Activated naive CD4-positive, alpha-beta T cell treated with anti-CD3 and anti-CD28 coated beads, Interleukin-2, amount 50 U/mL, for 72 hours (primary cell): ENCODE results near the gene ASTN2. TPM values are rescaled to one million over a fixed set of nuclear protein-coding genes. Genes with fewer than 3 reads are reported as not detected.
A peak's percentile ranks its signal among the peaks of the same experiment; 100 is the strongest.

Experiments
- ATAC-seq, 2 donors: fragments of 150-1000 bp; cut with Tn5 transposase; 2 replicates each; pipeline ENCODE4 v1.10.0; 2021; ENCODE audit warnings: mild to moderate bottlenecking in 2 of 2, moderate library complexity in 2 of 2
- DNase-seq, 2 donors: peaks; one replicate each; pipeline ENCODE4 v3.0.0; 2021 to 2022; ENCODE audit warnings: low spot score in 2 of 2
- H3K27ac Mint-ChIP-seq, 2 donors: one replicate each; pipeline ENCODE4 v1.8.0; 2022; ENCODE audit warnings: mild to moderate bottlenecking in 2 of 2, mixed read lengths in 2 of 2
- H3K36me3 Mint-ChIP-seq, 2 donors: one replicate each; pipeline ENCODE4 v1.8.0; 2022; ENCODE audit warnings: mixed read lengths in 2 of 2
- H3K9me3 Mint-ChIP-seq, 2 donors: one replicate each; pipeline ENCODE4 v1.8.0; 2022; ENCODE audit warnings: mixed read lengths in 2 of 2
- total RNA-seq, 2 donors: library from RNA; stranded (reverse); gene quantifications; one replicate each; pipeline ENCODE4 v1.2.3, GENCODE V29; 2022

ASTN2 gene
- total RNA-seq, 2 donors from 2014 or later, result 4.5 to 5.4 TPM

DNA sequence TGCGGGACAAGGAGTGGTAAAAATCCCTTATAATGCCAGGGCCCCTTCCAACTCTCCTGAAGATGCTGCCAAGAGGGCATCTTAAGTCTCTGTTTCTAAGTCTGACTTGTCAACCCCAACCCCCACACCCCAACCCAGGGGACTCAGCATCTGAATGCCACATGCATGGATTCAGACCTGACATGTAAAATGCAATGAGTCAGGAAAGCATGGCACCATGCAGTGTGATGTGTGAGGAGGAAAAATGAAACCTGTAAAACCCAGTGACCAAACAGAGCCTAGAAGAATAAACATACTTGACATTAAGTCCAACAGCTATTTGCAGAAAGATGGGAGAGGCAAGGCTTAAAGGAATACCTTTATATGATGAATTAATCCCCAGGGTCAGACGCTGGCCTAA, 112.4 kb downstream of the ASTN2 start:
- DNase-seq (no peak), ATAC-seq (no peak)
- Mint-ChIP-seq H3K36me3 (no peaks in the 10 kb centered on the region), H3K27ac (no peak overlapping the region), H3K9me3 (peaks cover 11 to 17% of the 10 kb centered on the region in 2 donors)

DNA sequence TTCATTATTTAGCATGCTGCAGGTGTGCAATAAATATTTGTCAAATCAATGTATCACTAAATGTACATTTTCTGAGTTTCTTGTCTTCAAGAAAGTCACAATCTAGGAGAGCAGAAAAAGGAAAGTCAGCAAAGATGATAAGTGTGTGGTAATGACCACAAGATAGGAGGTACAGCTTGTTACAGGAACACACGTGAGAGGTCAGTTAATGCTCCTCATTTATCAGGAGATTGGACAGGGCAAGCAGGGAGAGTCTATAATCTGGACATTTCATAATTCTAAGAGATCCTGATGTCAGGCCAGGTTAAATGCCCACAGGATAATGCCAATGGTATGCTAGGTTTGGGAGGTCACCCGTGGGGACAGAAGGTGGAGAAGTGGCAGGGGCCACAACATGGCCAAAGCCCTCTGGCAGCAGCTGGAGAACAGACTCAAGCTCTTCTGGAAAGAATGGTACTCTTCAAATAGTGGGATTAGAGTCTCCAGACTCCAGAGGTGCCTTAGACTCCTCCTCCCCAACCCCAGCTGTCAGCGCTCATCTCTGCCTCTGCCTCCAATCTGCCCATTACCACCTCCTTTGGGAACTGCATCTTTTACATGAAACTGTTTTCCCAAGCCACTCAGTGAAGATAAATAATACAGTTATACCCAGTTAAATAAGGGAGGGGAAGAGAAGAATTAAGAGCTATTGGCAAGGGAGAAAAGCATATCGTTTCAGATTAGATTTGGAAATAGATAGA, 114.3 kb downstream of the ASTN2 start:
- DNase-seq (no peak), ATAC-seq (no peak)
- peaks cover 14 to 20% of the 10 kb centered on the region in 2 donors for H3K9me3 Mint-ChIP-seq
- H3K36me3 Mint-ChIP-seq, result no peaks in the 10 kb centered on the region
- no peak overlapping the region for H3K27ac Mint-ChIP-seq

DNA sequence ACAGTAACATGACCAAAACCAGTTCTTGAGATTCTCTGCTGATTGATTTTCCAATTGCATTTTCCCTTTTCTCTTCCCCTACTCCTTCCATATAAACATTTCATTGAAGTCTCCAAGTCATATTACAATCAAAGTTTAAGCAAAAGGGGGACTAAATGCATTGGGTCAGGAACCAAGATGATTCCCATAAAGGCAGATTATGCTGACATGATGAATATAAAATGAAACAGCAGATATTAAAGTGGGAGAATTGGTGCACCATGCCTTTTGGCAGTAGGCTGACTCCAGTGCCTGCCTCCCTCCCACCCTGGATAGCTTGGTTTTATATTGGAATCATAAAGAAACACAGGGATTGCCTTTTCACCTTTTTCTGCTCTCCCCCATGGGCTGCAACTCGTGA, 118.4 kb downstream of the ASTN2 start:
- H3K27ac Mint-ChIP-seq, result no peak overlapping the region
- no peak for DNase-seq
- H3K9me3 Mint-ChIP-seq, result peaks cover 15 to 17% of the 10 kb centered on the region in 2 donors
- no peaks in the 10 kb centered on the region for H3K36me3 Mint-ChIP-seq
- no peak for ATAC-seq

DNA sequence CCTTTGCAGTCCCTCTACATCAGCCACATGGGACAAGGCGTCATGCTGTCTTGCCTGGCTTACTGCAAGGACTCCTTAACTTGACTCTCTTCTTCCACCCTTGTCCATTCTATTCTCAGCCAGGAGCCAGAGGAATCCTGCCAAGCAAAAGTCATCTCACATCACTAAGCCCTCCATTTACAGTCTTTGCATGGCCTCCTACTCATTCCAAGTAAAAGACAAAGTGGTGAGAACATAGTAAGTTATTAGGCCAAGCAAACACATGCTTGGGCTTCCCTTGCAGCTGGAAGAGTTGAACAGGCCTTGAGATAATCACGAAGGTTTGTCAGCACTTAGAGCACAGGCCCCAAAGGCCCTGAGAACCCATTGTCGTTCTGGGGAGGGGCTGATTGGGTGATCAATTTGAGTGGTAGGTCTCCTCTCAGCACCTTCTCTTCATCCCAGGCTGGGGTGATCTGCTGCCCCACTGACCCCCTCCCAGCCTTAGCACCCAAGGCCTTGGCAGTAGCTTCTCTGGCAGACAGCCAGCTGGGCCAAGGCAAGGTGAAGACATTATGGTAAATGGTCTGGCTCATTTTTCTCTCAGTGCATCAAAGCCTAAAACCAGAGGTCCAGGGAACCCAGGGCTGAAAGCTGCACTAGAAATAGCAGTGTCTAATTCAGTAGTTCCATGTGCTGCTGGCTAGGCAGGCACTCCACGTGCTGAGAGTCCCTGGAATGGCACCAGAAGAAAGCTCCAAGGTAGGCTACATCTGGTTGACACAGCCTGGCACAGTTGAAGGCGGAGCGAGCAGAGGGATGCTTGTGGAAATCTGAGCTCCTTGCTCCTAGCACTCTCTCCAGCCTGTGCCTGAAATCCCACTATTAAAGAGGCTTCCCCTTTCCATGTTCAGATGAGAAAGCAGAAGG, 121.4 kb downstream of the ASTN2 start:
- Mint-ChIP-seq H3K9me3 (peaks cover 4 to 8% of the 10 kb centered on the region in 2 donors), H3K36me3 (no peaks in the 10 kb centered on the region), H3K27ac (peak overlapping the region in 1 of 2 donors; percentile 6)
- ATAC-seq (no peak), DNase-seq (no peak)

DNA sequence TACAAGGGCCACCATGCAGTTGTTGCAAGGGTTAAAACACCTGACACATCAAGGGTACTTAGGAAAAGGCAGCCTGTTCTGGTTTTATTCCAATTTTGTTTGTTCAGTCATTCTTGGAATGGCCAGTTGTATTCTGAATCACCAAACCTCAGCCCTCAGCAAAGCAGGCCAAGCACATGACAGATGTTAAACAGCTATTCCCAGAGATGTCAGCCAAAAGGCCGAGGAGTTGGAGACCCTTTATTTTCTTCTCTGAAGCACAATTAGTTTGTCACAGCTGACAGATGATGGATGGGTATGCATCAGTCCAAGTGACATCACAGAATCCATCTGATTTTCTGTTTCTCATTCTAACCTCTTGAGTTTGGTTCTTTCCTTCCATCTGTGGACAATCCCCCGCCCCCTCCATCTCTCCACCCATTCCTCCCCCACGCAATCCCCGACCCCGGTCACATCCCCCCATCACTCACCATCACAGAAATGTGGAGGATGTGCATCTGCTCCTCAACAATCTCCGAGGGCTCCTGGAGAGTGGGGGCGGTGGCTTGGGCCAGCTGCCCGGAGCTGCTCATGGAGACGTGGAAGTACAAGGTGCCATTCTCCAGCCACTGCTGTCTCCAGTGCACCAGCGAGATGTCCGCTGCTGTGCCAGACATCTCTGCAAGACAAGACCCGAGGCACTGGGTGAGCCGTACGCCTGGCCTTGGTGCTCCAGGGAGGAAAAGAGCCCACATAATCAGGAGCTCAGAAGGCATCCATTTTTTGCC, 123.8 kb downstream of the ASTN2 start:
- no peaks in the 10 kb centered on the region for H3K36me3 Mint-ChIP-seq
- DNase-seq, result no peak
- no peak overlapping the region for H3K27ac Mint-ChIP-seq
- ATAC-seq, result no peak
- H3K9me3 Mint-ChIP-seq, result peaks cover 3 to 4% of the 10 kb centered on the region in 2 donors

DNA sequence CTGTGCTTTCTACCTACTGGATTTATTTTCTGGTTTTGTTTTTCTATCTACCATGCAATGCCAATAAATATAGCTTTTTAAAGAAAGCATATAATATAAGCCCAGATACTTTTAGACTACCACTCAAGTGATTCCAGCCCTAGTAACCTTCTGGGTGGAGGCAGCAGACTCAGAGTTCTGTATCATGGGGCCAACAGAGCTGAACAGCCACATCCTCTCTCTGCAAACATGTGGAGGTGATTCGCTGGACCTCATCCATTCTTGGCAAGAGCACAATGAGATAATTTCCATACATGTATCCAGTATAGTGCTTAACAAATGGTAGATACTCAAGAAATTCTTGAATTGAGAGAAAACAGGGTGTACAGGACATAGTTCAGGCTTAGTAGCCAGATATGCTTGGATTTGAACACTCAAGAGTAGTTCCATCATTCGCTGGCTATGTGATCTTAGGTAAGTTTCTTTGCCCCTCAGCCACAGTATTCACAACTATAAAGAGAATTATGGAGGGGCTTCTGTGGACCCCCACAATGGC, 124.5 kb downstream of the ASTN2 start:
- no peak overlapping the region for H3K27ac Mint-ChIP-seq
- no peak for ATAC-seq
- no peaks in the 10 kb centered on the region for H3K36me3 Mint-ChIP-seq

DNA sequence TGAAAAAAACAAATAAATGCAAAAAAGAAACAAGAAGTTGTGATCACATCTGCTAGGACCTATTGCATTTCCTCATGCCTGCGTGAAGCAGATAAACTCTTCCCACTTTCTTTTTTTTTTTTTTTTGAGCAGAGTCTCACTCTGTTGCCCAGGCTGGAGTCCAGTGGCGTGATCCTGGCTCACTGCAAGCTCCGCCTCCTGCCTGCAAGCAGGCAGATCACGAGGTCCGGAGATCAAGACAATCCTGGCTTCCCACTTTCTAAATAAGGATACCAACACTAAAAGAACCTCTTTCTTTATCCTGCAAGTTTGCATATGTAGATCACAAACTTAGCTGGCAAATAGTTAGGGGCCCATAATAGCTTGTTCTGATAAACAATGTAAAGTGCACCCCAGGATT, 128.6 kb downstream of the ASTN2 start:
- Mint-ChIP-seq H3K36me3 (no peaks in the 10 kb centered on the region), H3K9me3 (peaks cover 6 to 8% of the 10 kb centered on the region in 2 donors), H3K27ac (no peak overlapping the region)
- no peak for DNase-seq
- ATAC-seq, result no peak

More for the DNA sequence above, 124.5 kb downstream of the ASTN2 start:
- H3K9me3 Mint-ChIP-seq, result no peaks in the 10 kb centered on the region
- DNase-seq, result no peak

DNA sequence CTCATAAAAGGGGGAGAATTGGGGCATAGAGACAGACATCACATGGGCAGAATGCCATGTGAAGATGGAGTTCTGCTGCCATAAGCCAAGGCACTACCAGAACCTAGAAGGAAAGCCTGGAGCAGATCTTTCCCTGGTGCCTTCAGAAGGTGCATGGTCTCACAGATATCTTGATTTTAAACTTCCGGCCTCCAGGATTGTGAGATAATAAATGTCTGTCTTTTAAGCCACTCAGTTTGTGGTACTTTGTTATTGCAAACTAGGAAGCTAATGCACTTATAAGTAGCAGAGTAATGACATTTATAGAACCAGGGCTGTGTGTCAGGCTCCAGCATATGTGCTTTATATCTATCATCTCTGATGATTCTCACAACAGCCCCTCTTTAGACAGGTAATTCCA, 130.4 kb downstream of the ASTN2 start:
- ATAC-seq, result no peak

DNA sequence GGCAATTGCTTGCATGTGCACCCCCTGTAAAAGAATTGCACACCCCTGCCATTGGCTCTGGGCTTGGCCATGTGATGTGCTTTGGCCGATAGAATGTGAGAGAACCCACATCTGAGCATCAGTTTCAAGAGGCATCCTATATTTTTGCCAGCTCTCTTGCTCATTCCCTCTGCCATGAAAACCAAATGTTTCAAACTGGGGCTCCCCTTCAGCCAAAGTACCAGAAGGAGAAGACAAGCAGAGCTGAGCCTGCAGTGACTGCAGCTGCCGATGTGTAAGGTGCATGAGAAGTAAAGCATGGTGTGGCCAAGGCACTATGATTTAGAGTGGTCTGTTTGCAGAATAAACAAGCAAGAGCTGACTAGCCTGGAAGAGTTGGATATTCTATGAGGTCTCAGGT, 132.3 kb downstream of the ASTN2 start:
- H3K27ac Mint-ChIP-seq, result no peak overlapping the region
- H3K9me3 Mint-ChIP-seq, result peaks cover 13 to 21% of the 10 kb centered on the region in 2 donors
- ATAC-seq, result no peak
- DNase-seq, result no peak
- H3K36me3 Mint-ChIP-seq, result peaks cover 0 to 4% of the 10 kb centered on the region in 2 donors

More for the DNA sequence above, 130.4 kb downstream of the ASTN2 start:
- no peaks in the 10 kb centered on the region for H3K36me3 Mint-ChIP-seq
- H3K9me3 Mint-ChIP-seq, result peaks cover 6 to 14% of the 10 kb centered on the region in 2 donors
- no peak overlapping the region for H3K27ac Mint-ChIP-seq
- DNase-seq, result no peak

DNA sequence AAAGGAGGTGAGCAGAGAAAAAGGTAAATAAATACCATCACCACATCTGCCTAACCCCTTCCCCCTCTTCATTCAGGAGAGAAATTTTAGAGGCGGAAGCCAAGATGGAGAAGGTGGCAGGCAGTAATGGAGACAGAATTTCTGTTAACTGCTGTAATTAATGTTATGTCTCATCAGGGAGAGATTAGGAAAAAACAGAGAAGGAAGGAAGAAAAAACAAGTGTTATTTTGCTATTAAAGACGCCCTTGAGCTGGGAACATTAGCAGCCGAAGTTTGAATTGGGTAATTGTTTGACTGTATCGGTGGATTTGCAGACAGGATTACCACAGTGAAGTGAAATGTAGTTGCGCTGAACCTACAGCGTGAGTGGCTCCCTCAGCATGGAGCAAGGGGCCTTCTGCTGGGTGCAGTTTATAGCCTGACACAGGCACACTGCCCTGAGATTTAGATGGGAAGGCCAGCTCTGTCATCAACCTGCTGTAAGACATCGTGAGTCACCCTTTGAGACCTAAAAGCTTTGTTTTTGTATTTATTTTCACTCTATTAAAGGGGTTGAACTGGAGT, 136.3 kb downstream of the ASTN2 start:
- Mint-ChIP-seq H3K27ac (no peak overlapping the region), H3K9me3 (peaks cover 13 to 25% of the 10 kb centered on the region in 2 donors), H3K36me3 (peaks cover 0 to 4% of the 10 kb centered on the region in 2 donors)
- no peak for ATAC-seq
- DNase-seq, result no peak

DNA sequence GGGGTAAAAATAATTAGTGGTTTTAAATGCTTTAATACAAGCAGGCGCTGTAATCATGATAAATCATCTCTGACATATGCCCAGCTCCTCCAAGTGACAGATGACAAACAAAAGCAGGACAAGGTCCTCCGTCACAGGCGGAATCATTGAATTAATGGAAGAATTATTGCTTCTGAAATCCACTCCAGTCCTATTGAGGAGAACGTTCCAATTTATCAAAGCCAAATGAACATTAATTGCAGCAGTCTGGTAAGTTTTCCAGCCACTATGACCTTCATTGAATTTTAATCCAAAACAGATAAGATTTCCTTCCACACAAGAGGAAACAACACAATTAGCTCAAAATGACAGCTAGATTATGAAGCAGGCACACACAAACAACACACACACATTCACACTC, 136.8 kb downstream of the ASTN2 start:
- Mint-ChIP-seq H3K27ac (no peak overlapping the region), H3K9me3 (peaks cover 14 to 29% of the 10 kb centered on the region in 2 donors), H3K36me3 (peaks cover 0 to 6% of the 10 kb centered on the region in 2 donors)
- DNase-seq (no peak), ATAC-seq (no peak)

DNA sequence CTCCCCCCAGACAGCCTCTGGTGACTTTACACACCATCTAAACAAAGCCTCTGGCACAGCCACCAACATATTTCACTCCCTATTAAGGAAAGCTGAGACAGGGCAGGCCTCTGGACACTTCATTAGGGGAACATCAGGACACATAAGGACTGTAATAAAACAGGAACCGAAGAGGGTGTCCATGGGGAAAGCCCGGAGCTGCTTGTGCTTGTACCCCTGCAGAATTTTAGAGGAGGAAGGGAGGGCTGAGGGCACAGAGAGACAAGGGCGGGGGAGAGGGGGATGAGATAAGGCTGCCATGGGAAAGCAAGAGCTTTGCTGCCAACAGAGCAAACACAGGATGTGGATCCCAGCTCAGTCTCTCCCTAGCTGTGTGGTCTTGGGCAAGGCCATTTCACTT, 138.4 kb downstream of the ASTN2 start:
- H3K27ac Mint-ChIP-seq, result no peak overlapping the region
- no peak for ATAC-seq
- DNase-seq, result no peak
- peaks cover 12 to 26% of the 10 kb centered on the region in 2 donors for H3K9me3 Mint-ChIP-seq
- peaks cover 0 to 11% of the 10 kb centered on the region in 2 donors for H3K36me3 Mint-ChIP-seq

DNA sequence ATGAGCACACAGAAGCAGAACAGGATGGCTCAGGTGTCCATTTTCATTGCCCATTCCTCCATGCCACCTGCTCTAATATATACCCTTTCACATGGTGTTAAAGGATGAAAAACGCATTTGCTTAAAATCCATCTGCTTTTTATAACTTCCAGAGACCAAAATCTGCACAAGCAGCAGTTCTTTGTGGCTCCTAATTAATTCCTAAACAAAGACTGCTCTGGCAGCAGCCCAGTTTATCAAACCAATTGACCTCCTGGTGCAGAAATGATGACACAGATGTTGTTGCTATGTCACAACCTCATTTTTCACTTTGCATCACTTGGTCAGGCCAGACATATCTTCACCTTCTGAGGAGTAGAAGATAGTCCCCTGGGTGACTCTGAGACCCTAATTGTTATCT, 141.2 kb downstream of the ASTN2 start:
- H3K36me3 Mint-ChIP-seq, result peaks cover 0 to 11% of the 10 kb centered on the region in 2 donors
- no peak overlapping the region for H3K27ac Mint-ChIP-seq
- DNase-seq (no peak), ATAC-seq (no peak)
- peaks cover 12 to 20% of the 10 kb centered on the region in 2 donors for H3K9me3 Mint-ChIP-seq

DNA sequence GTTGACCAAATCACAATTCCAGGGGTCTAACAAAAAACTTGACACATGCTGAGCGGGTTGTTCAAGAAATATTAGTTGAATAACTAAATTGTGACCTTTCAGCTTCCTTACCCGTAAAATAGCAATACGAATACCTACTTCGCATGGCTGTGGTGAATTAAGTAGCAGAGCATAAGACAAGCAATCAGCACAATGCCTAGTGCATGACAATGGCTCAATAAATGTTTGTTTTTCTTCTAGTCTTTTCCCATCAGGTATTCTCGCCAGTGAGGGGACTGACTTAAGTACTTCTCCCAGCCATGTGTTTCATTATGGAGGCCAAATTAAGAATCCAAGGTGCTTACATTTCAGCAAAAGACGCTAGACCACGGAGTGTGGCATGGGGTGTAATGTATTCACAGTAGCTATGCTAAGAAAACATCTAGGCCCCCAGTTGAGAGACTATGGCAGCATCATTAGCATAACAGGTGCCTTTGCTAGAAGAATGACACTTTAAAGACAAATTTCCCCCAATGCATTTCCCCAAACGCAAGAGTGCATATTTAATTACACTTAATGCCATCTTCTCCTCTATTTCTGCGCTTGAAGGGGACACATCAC, 145.9 kb downstream of the ASTN2 start:
- Mint-ChIP-seq H3K9me3 (peaks cover 5 to 15% of the 10 kb centered on the region in 2 donors), H3K27ac (no peak overlapping the region), H3K36me3 (peaks cover 0 to 13% of the 10 kb centered on the region in 2 donors)
- no peak for DNase-seq
- ATAC-seq, result no peak

DNA sequence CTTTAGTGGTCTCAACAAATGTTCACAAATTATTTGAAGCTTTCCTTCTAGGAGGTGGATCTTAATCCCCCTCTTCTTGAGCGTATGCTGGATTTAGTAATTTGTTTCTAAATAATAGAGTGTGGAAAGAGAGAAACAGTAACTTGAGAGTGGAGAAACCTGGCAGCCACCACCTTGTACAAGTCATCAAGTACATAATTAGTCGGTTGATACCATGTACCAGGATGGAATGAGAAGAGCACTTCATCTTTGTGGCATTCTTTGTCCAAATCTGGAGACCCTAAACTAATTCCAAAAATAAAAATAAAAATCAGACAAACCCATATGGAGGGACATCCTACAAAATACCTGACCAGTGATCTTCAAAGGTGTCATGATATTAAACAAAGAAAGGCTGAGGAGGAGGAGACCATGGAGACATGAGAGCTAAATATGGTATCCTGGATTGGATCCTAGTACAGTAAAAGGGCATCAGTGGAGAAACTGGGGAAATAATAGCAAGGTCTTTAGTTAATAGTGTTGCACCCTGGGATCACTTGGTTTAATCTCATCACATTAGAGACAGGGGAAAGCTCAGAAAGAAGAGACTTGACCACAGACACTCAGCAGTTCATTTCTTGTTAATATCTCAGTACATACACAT, 147.9 kb downstream of the ASTN2 start:
- ATAC-seq (no peak), DNase-seq (no peak)
- no peak overlapping the region for H3K27ac Mint-ChIP-seq
- H3K36me3 Mint-ChIP-seq, result peaks cover 0 to 5% of the 10 kb centered on the region in 2 donors
- H3K9me3 Mint-ChIP-seq, result peaks cover 0 to 5% of the 10 kb centered on the region in 2 donors
